HL-60/S4 treated with retinoic acid at 250 ng/mL for 4 days and 3 days (cell line): ENCODE data around the gene AP1G1.
"Not testable (repeated sequence)": the region's sequence is repeated elsewhere in the genome, so short reads cannot be mapped to it uniquely, and the experiment has no call there.

Experiments
- in situ Hi-C: fragments of 300-500 bp; cut with MboI; formaldehyde crosslinking; loops from 2 replicates; pipeline ENCODE4 v1.7.0; 2022; ENCODE audit warnings: low sequenced_read_pairs

Gene AP1G1

DNA sequence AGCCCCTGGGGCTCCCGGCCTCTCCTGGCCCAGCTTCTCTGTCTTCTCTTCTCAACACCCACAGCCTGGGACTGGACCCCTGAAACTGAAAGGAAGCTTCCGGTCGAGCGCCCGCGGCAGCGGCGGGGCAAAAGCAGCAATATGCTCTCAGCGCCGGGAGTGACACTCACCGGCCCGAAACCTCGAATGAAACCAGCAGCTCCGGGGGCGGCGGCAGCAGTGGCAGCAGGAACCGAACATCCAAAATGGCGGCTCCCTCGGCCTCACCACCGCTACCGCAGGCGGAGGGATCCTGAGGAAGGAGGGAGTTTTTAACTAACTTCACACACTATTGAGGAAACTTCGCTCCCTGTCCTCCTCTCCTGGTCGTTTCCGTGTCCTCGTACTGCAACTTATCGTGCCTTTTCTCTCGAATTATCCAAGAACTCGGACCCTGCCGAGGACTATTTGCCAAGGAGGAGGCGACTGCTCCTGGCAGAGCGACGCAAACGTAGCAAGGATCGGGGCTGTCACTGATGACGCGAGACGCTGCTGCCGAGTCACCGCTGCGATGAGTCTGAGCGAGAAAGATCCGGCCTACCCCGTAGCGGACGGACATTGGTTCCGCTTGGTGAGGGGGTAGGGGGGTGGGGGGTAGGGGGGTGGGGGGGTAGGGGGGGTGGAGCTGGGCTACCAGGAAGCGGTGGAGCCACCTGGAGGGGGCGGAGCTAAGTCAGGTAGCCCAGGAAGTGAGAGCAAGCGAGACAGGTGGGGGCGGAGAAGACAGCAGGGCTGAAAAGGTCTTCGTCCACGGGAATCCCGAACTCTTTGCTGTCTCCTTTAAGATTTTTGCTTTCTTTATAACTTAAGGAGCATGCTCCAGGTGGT lies at the start of gene AP1G1:
AP1G1 (minus strand) TSS at position 242 of the 867 bp plus-strand sequence. CDS start 19,355 bp downstream, outside the sequence.
- in situ Hi-C loops = no loop called here

DNA sequence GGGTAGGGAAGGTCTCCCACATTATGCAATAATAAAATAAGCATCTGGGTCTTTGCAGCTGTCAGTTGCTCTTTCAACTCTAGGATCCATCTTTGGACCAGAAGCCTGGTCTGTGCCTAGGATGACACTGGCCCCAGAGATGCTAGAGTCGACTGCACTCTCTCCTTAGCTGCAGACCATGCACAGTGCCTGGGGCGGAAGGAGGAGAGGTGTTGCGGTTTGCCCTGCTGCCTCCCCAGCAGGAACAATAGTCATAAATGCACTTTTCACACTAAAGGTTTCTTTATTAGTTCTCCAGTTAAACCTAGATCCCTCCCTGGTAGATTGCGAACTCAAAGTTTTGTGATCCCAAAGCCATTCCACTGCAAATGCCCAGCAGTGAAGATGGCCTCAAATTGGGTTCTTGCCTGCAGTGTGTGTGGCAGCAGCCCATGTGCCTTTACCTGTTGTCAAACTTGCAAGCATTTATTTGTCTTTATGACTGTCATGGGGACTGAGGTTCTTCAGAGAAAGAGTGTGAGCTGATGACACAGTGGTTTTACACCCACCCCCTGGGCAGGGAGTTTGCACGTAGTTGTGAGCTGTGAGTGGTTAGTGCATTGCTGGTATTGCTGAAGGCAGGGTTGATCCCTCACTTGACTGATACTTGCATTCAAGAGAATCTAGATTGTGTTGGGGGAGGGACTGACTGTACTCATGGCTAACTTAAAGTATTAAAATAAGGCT lies 47.5 kb upstream of the AP1G1 start:
- in situ Hi-C loops = no loop called here

DNA sequence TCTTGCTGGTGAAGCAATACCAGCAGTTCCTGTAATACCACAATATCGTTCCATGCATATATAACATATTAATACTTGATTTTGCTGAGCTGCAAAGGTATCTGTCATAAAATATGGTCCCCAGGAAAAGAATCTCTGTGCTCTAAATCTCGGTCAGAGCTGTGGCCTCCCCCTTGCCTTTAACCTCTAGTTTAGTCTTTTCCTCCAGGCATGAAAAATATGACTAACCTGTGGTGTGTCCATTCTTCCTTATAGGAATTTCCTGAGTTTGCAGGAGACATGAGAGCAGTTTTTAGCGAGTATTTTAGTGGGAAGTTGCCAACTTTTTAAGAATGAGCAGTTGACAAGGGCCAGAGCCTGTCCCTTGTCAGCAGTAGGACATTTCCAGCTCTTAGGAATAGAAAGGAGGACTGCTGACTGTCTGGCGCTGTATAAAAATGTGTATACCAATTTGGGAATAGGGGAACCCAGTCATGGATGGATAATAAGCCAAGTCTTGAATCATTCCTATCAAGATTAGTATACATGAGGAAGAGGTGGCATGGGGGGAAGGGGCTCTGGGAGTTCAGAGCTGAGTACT lies 45.8 kb upstream of the AP1G1 start:
- in situ Hi-C loops = no loop called here

DNA sequence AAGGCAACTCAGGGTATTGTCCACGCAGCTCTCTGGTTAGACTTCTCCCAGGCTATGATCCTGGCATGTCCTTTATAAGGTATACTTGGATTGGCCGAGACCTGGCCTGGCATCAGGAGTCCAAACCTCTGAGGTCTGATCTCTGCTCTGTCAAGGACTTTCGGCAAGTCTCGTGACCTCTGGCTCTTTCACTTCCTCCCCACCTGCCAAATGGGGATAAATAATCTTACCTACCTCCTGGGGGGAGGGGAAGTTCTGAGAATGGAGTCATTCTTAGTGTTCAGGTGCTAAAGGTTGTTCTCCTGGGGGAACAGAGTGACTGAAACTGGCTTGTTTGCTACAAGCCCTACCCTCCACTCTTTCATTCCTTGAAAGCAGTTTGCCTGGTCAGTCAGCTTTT lies 44.8 kb upstream of the AP1G1 start:
- in situ Hi-C loops = no loop called here

DNA sequence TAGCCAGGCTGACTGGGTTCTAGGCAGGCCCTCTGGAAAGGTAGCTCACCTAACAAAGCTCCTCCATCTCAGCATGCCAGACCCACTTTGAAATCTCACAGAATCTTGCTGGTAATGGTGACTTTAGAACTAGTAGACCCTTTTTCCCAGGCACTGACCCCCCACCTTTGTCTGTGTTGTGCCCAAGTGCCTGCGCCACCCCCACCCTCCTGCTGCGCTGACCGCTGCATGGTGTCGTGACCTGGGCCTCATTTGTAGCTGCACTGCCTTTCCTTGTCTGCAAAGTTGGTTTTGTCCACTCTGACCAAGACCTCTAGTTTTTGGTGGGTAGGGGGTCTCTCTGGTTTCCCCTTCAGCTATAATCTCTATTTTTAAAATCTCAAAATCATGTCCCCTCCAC lies 43.9 kb upstream of the AP1G1 start:
- in situ Hi-C loops = no loop called here

DNA sequence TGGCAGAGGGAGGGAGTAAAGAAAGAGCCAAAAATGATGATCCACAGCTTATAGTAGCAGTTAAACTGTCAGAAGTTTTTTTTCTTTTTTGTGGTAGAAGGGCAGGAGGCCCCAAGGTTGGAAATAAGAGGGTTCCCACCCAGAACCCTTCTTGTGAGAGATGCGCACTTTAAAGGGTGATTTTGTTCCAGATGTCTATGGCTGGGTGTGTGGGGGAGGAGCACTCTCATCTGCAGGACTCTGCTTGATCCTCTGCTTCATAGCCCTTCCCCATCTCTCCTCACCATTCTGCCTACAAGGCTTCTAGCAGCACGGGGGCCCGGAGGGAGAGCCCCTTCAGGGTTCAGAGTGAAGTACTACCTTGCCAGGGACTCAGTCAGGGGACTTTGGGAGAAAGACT lies 43.5 kb upstream of the AP1G1 start:
- in situ Hi-C loops = no loop called here

DNA sequence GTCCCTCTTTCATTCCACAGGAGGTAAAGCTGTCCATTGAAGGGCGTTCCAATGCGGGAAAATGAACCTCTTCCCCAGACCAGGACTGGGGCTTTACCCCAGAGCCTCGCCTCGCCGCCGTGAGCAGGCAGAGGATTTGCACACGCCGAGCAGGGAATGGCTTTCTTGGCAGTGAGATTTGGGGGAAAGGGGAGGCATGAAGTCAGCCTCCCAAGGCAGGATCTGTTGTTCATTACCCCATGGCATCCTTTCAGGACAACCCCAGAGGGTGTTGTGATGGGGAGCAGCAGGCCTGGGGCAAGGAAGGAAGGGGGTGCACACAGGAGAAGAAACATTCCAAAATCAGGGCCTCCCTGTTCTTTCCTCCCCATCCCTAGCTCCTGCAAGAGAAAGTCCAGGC lies 43.1 kb upstream of the AP1G1 start:
- in situ Hi-C loops = no loop called here

DNA sequence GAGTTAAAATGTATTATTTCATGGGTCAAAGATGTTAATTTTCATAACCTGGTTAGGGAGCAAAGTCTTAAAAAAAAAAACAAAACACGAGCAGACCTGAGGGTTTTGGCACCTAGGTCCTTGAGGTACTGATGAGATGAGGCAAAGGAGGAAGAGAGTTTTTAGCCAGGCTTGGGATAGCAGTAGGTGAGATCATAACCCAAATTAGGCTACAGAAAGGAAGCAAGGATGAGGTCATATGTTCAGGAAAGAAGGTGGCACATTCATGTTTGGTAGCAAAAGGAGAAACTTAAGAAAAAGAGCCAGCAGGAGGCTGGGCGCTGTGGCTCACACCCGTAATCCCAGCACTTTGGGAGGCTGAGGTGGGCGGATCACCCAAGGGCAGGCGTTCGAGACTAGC lies 40.0 kb upstream of the AP1G1 start:
- in situ Hi-C loops = loop anchor here (25.0 kb wide), 1 partner anchor 111 kb away; no protein-coding TSS in a partner anchor

DNA sequence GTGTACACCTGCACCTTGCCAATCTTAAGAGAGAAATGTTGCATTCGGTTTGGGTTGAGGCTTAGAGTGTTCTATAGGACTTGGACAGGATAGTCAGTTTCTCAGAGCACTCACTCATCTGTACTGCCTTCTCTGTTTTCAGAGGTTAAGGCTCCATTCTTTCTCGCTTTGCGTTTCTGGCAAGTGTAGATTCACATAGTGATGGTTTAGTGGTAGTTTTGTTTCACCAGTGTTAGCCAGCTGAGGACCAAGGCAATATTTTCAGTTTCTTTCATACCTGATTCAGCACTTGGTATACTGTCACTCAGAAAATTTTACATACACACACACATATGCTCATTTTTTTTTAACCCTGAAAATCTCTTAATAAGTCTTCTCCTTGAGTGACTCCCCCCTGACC lies 38.5 kb upstream of the AP1G1 start:
- in situ Hi-C loops = loop anchor here (25.0 kb wide), 1 partner anchor 110 kb away; no protein-coding TSS in a partner anchor

DNA sequence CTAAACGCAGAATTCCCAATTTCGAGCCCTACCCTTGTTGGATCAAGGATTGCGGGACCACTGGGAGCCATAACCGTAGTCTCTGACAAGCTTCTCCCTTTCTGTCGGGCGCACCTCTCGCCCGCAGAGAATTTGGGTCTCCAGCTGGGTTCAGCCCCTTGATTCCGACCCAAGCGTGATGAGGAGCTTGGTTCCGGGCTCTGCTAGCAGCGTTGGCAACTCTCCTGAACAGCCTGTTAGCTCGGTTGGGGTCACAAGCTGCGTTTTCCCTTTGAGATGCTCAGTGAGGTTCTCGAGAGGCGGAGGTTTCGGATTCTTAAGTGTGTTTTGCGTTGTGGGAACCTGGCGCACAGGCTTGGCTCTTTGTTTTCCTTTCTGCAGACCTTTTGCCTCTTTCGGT lies 37.8 kb upstream of the AP1G1 start:
- in situ Hi-C loops = loop anchor here (25.0 kb wide), 1 partner anchor 109 kb away; no protein-coding TSS in a partner anchor

DNA sequence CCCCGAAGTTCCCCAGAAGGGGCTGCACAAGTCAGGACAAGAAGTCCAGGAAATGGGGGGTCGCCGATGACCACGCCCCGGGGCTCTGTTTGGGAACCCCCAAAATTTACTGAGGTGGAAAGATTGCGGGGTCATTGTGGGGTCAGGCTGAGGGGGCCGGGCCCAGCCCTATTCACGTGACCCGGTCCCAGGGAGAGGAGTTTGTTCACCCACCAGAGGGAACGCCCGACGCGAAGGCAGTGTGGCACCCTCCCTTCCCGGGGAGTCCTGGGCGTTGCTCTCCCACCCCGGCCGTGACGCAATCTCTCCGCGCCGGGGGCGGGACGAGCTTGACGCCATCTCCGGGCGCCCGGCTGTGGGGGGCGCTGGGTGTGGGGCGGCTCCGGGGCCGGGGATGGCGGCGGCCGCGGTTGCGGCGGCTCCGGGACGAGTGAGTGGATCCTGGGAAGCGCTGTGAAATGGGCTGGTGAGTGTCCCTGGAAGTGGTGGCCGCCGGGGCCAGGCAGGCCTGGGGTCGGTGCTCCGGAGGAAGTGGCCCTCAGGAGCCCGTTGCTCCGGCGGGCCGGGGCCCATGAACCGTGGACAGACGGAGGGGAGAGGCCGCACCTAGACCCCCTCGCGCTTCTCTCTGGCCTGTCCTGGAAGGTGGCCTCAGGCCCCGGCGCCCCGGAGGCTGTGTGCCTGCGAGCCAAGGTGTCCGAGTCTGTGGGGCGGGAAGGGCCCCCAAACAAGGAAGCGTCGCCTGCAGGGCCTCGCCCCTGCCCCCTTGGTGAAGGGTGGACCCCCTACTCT lies 37.2 kb upstream of the AP1G1 start, which contains the start of gene ATXN1L:
ATXN1L (plus strand) TSS at position 338 of the 792 bp plus-strand sequence. CDS start 3,765 bp downstream, outside the sequence.
- in situ Hi-C loops = loop anchor here (25.0 kb wide), 1 partner anchor 109 kb away; no protein-coding TSS in a partner anchor

DNA sequence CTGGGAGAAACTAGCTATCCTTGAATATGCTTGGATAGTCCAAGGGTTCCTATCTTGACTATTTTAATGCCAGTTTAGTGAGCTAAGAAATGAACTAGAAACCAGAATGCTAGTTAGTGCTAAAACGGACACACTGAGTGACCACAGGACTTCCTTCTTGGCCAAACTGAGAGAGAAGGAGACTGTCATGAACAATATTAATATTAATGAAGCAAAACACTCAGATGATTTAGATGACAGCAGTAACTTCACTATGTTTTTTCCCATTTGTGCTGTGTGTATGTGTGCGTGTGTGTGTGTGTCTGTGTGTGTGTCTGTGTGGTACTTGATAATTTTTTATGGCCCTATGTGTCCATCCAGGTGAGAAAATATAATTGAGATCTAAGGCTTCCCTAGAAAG lies 34.9 kb upstream of the AP1G1 start:
- in situ Hi-C loops = loop anchor here (25.0 kb wide), 1 partner anchor 106 kb away; no protein-coding TSS in a partner anchor

DNA sequence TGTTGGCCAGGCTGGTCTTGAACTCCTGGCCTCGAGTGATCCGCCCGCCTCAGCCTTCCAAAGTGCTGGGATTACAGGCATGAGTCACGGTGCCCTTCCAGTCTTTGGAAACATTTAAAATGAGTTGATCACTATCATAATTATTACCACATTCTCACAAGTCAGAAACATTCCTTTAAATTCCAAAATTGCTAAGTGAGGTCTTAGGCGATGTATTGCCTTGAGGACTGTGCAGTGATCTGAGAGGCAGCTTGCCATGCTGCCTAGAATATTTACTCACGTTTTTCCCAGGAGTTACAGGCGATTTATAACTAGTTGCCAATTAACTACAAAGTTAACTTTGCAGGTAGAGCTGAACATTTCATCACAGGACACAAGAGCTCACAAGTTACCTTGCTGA lies 31.4 kb upstream of the AP1G1 start:
- in situ Hi-C loops = loop anchor here (25.0 kb wide), 1 partner anchor 103 kb away; no protein-coding TSS in a partner anchor

DNA sequence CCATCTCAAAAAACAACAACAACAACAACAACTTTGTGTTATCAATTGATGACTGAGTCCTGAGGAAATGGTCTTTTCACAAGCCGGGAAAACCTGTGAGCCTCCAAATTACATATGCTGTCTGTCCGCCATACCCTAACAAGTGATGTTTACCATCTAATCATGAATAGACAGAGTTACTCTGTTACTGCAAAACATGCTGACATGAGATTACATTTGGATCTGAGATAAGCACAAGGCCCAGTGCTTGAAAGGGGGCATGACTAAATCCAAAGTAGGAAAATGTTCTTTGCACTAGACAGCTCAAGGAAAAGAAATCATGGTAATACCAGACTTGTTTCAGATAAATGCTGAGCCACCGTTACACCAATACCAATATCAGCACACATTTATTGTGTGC lies 28.5 kb upstream of the AP1G1 start:
- in situ Hi-C loops = loop anchor here (25.0 kb wide), 1 partner anchor 100 kb away; no protein-coding TSS in a partner anchor

DNA sequence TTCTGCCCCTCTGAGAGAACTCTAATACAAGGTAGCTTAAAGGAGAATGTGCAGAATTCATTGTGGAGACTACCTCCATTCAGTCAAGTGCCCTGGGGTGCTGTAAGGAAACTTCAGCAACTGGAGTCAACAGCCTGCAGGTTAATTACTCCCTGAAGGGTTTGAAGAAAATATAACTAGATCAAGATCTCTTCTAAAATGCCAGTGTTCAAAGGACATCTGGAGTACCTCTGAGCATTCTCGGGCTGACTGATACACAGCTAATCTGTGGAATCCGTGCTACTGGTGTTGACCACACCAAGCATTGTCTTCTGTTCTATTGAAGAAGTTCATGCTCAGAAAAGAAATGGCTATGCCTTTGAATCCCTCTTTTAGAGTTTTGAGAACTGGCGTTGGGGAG lies 25.7 kb upstream of the AP1G1 start:
- in situ Hi-C loops = loop anchor here (25.0 kb wide), 1 partner anchor 97 kb away; no protein-coding TSS in a partner anchor

DNA sequence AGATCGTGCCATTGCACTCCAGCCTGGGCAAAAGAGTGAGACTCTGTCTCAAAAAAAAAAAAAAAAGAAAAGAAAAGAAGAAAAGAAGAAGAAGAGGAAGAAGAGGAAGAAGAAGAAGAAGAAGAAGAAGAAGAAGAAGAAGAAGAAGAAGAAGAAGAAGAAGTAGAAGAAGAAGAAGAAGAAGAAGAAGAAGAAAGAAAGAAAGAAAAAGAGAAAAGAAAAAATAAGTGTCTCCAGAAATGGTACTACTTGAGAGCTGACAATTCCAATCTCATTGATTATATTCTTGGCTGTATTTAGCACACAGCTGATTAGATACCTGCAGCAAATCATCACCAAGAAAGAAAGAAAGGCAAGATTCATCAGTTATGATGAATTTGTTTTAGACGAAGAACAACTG lies 23.5 kb upstream of the AP1G1 start:
- in situ Hi-C loops = loop anchor here (25.0 kb wide), 1 partner anchor 95 kb away; no protein-coding TSS in a partner anchor

DNA sequence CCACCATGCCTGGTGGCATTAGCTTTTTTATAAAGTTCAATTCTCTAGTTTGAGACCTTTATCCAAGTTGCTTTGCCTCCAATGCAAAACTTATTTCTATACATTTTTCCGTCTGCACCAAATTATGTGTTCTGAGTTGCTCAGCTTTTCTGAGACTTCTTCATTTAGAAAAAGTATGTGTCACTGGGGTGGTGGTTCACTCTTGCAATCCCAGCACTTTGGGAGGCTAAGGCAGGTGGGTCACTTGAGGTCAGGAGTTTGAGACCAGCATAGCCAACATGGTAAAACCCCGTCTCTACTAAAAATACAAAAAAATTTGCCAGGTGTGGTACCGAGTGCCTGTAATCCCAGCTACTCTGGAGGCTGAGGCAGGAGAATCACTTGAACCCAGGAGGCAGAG lies 23.1 kb upstream of the AP1G1 start:
- in situ Hi-C loops = loop anchor here (25.0 kb wide), 1 partner anchor 94 kb away; no protein-coding TSS in a partner anchor

DNA sequence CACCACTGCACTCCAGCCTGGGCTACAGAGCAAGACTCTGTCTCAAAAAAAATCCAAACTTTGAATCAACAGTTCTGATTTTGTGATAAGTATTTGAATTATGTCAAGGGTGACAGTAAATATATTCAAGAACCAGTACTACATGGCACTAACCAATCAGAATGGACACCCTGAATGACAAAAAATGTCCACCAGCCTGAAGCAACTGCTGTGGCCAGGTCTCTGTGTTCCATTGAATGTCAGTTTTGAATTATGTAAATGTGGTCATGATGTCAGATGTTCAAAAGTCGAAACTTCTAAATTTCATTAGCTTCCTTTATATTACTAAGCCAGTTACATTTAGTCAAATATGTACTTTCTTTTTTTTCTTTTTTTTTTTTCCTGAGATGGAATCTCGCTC lies 21.7 kb upstream of the AP1G1 start:
- in situ Hi-C loops = loop anchor here (25.0 kb wide), 1 partner anchor 93 kb away; no protein-coding TSS in a partner anchor

DNA sequence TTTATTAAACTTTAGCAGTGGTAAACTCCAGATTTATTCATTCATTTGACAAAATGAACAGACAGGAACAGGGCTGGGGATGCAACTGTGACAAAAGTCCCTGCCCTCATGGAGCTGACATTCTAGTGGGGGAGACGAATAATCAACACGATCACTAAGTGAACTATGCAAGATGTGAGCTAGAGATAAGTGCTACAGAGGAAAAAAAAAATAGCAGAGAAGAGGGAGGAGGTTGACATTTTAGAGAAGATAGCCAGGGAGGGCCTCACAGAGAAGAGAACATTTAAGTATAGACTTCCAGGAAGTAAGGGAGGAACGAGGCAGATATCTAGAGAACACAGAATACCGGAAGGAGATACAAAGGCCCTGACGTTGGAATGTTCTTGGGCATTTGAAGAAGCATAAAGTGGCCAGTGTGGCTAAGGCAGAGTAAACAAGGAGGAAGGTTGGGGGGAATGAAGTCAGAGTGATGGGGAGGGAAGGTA lies 17.9 kb upstream of the AP1G1 start:
- in situ Hi-C loops = loop anchor here (25.0 kb wide), 1 partner anchor 89 kb away; no protein-coding TSS in a partner anchor

DNA sequence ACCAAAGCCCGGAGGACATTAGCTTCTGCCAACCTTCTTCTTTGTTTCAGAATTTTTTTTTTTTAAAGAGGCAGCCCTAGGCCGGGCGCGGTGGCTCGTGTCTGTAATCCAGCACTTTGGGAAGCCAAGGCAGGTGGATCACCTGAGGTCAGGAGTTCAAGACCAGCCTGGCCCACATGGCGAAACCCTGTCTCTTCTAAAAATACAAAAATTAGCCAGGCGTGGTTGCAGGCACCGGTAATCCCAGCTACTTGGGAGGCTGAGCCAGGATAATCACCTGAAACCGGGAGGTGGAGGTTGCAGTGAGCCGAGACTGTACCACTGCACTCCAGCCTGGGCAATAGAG lies 8.5 kb upstream of the AP1G1 start:
- in situ Hi-C loops = not testable (repeated sequence)
